NCI-H2107 treated with DMSO at 0.1 percent for 48 hours (cell line): Measurements from ENCODE around the gene SDHD.
A peak's percentile ranks its signal among the peaks of the same experiment; 100 is the strongest.
"Not testable (repeated sequence)": the region's sequence is repeated elsewhere in the genome, so short reads cannot be mapped to it uniquely, and the experiment has no call there.

Source experiments
- DNase-seq: peaks from one replicate; lab custom pipeline; 2025; ENCODE audit not compliant: unreplicated experiment; lab: John Stamatoyannopoulos, UW

The SDHD gene

DNA sequence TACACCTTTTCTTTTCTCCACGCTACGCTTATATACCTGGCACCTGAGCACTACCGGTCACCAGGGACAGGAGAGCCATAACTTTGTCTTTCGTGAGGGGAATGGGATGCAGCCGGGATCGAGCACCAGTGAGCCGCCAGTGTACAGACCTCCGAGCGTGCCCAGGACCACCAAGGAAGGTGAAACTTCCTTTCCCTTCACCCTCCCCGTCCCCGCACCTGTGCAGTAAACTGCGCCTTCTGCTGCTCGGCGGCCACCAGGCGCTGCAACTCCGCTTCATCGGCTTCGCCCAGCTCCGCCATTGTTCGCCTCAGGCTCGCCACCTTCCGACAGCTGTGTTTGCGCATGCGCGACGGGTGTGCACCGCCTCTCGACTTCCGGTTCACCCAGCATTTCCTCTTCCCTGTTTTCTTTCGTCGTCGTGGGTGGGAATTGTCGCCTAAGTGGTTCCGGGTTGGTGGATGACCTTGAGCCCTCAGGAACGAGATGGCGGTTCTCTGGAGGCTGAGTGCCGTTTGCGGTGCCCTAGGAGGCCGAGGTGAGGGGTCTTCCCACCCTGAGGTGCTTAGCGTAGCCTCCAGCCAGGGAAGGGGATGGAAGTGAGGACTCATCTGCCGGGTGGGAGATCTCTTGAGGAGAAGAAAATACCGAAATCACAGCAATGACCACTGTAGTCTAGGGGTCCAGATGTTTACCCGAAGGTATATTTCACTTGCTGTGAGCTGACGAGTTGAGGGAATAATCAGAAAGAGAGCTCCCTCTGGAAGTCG lies at the start of gene SDHD, which contains the start of gene TIMM8B:
Gene SDHD, plus strand, starts transcription at position 452 of the 770 bp plus-strand sequence. Its CDS starts 35 bp downstream, at position 487.
Gene TIMM8B, minus strand, starts transcription at position 335 of the 770 bp plus-strand sequence. Its CDS starts 33 bp downstream, at position 302.
- DNase-seq: peak; percentile 96

DNA sequence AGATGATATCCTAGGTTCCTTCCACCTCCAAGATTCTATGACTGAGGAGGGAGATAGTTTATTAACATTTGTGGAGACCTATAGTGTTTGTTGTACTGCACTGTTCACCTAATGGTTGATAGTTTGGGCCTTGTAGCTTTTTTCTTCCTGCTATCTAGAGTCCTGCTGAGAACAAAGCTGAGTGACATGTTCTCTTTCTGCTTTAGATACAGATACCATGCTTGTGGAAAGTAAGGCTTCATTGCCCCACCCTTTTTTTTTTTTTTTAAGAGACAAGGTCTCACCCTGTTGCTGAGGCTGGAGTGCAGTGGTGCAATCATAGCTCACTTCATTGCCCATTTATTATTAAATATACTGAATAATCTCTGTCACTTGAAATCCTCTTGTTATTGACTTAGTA lies 49.1 kb upstream of the SDHD start:
- no peak for DNase-seq

DNA sequence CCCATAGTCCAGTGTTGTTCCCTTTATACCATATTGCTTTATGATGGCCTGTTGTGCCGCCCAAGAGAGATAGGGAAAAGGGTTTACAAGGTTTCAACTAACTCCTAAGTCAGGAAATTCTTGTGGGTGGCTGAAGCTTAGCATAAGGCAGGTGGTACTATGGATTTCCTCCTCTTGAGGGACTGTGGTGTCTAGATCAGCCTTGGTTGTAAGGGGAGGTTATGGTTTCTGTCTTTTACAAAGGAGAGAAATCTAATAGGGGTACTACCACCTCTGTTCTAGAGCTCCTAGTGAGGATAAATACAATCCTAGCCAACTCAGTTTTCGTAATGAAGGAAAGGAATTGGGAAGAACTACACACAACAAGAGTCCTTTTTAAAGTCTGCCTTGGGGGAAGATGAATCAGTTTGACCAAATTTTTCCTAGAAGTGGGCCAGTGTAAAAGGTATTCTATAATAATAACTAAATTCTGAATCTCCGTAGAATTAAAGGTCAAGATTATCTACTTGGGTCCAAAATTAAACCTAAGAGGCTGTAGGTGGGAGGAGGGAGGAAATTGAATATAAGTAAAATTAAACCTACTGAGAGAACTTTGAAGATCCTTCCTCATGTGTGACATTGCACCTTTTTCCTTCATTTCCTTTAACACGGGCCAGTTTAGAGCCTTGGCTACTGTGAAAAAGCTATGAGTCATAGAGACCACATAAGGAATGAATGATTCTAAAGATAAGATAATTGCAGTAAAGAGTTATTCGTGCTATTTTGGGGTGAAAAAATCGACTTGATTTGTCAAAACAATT lies 44.3 kb upstream of the SDHD start:
- no peak for DNase-seq

DNA sequence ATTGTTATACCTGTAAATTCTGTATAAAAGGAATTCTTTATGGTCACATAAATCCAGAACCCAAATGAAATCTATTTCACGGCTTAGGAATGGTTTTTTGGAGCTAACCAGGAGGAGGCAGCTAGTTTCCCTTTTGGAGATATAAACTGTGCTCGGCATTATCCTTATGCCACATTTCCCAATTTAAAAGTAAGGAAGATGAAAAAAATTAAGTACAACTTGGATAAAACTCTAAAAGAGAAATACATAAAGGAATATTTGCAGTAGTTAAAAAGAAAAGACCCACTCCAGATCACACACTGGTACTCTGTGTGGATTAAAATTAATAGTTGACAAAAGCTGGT lies 43.7 kb upstream of the SDHD start:
- no peak for DNase-seq

DNA sequence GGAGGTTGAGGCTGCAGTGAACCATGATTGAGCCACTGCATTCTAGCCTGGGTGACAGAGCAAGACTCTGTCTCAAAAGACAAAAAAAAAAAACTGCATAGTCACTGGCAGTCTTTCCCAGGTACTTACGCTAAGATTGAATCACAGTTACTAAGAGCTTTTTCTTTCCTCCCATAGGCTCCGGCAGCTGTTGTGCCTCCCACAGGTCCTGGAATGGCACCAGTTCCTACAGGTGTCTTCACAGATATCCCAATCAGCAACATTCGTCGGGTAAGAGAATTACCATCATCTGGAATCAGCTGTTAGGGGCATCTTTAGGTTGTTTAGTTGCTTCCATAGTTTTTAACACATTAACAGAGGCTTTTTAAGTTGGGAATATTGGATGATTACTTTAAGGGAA lies 41.7 kb upstream of the SDHD start:
- DNase-seq: no peak

- not testable (repeated sequence) for DNase-seq
These were observed 40.0 kb upstream of the SDHD start for GRCh38 chr11:112046647-112047046.

DNA sequence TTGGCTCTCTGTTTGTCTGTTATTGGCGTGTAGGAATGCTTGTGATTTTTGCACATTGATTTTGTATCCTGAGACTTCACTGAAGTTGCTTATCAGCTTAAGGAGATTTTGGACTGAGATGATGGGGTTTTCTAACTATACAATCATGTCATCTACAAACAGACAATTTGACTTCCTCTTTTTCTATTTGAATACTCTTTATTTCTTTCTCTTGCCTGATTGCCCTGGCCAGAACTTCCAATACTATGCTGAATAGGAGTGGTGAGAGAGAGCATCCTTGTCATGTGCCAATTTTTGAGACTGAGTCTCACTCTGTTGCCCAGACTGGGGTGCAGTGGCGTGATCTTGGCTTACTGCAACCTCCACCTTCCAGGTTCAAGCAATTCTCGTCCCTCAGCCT lies 38.4 kb upstream of the SDHD start:
- DNase-seq: not testable (repeated sequence)

GRCh38 chr11:112049777-112050176 lies 36.9 kb upstream of the SDHD start:
- DNase-seq: no peak

GRCh38 chr11:112050721-112051120 lies 36.0 kb upstream of the SDHD start:
- no peak for DNase-seq

DNA sequence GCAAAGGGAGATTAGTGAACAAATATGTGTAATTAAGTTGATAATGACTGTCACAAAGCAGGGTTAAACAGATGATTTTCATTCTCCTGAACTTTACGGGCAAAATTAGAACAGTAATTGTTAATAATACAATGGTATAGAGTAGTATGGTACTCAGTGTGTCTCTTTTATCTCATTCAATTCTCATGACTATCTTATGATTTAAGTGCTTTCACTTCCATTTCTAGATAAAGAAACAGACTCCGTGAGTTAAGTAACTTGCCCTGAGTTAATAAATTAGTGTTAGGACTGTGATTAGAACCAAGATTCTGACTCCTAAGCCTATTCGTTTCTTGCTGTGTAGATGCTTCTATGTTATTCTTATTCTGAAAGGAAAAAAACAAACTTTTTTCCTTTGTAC lies 34.9 kb upstream of the SDHD start:
- DNase-seq: no peak

DNA sequence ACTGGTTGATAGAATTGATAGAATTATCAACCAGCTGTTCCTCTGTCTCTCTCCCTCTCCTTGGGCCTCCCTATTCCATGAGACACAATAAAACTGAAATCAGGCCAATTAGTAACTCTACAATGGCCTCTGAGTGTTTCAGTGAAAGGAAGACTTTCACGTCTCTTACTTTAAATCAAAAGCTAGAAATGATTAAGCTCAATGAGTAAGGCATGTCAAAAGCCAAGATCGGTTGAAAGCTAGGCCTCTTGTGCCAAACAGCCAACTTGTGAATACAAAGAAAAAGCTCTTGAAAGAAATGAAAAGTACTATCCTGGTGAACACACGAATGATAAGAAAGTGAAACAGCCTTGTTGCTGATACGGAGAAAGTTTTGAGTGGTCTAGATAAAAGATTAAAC lies 29.5 kb upstream of the SDHD start:
- no peak for DNase-seq

DNA sequence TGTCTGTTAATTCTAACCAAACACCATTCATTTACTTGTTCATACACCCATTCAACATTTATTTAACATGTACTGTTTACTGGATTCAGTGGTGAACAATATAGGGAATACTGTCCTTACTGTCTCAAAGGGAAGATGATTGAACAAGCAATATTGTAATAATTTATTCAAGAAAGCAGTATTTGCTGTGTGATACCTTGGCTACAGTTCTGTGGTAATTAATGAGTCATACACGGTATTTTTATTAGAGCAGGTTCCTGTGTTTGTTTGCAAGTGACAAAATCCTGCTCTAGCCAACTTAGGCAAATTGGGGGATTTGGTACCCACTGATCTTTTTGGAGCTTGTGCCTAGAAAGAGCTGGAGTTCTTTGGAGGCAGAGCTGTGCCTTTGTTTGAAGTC lies 28.6 kb upstream of the SDHD start:
- no peak for DNase-seq

DNA sequence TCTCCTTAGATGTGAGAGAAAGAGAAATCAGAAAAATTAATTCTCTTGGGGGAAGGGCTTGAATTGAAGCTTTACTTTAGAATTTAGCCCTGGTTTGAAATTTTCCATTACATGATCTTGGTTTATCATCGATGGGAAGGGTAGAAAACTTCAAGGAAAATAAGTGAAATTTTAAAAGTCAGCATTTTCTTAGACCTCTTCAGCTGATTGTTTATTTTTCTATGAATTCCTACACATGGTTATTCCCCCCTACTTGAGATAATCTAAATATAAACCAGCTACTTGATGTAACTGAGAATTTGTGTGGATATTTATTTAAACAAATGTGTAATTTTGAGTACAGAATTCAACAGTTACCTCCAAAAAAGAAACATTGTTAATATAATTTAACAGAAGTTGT lies 23.8 kb upstream of the SDHD start:
- DNase-seq: no peak

DNA sequence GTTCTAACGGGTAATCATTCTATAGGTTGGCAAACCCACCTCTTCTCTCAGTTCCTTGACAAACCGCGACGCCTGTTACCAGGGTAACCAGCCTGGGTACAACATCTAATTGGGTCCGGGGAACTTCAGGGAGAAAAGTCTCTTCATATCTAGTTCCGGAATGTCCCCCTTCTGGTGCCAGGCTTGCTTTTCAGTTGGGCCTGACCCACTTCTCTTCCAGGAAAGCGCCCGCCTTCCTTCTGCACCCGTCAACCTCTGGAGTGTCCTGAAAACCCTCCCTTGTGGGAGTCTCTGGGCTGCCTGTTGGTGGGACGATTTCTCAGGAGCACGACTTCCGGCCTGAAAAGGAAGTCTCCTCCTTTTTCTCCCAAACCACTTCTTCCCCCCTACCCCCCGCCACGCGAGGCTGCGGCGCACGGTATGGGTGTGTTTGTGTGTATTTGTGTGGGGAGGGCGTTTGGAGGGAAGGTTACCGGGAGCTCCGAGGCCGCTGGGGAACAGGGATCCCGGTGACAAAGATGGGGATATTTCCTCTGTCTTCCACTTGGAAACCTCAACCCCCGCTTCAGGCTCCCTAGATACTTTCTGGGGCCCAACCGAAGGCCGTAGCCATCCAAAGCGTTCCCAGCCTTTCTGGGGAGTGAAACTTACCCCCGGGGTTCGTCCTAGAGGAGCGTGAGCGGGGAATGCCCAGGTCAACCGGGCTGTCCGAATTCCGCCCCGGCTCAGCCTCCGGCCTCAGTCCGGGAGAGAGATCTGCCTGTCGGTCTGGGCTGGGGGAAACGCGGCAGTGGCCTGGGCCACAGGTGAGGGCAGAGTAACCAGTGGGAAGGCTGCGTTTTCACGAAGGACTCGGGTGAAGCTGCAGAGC lies 12.5 kb upstream of the SDHD start, which contains the start of the genes NKAPD1 and PIH1D2:
Gene NKAPD1, plus strand, starts transcription at position 359 of the 871 bp plus-strand sequence. CDS start 1,276 bp downstream, outside the sequence.
Gene PIH1D2, minus strand, starts transcription at position 77 of the 871 bp plus-strand sequence. CDS start 843 bp downstream, outside the sequence.
- peak; percentile 77 for DNase-seq

- DNase-seq: no peak
These were observed 3.9 kb upstream of the SDHD start for GRCh38 chr11:112082729-112083128.

DNA sequence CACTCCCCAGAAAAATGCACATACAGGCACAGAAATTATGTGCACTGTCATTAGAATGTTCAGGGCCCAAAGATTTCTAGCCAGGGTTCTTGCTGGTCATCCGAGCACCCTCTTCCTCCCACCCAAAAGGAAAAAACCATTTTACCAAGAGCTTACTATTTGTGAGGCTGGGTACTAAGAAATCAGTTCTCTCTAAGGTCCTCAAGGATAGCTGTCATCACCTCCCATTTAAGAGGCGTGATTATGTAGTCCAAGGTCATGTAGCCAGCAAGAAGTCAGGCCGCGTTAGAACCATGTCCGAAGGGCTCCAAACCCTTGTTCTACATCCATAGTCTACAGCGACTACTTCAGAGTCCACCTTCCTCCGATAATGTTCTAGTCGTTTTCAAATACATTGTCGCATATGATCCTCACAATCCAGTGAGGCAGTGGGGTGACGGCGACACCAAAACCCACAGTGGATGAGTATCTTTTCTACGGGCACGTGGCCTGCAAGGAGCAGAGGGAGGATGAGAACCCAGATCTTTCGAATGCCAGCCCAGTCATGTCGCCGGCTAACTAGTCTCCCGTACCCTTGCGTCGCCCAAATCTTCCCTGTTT lies 751 bp upstream of the SDHD start:
- no peak for DNase-seq

GRCh38 chr11:112087212-112087611 lies 539 bp downstream of the SDHD start:
- no peak for DNase-seq

GRCh38 chr11:112095302-112095701 lies 8.6 kb downstream of the SDHD start:
- not testable (repeated sequence) for DNase-seq

DNA sequence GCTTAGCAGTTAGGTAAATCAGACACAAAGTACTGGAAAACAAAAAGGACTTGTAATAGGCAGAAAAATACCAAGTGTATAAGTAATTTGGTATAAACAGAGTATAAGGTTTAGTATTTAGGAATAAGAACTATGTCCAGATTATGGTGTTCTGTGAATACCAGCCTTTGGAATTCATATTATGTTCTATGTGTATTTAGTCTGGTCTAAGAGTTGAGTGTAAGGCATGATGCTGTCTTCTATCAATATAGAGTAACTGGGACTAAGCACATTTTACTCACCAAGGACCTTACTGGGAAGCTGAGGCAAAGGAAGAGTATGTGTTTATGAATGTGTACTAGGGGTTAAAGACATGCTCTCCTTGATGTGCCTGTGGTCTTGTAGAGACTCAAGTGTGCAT lies 9.5 kb downstream of the SDHD start:
- no peak for DNase-seq

DNA sequence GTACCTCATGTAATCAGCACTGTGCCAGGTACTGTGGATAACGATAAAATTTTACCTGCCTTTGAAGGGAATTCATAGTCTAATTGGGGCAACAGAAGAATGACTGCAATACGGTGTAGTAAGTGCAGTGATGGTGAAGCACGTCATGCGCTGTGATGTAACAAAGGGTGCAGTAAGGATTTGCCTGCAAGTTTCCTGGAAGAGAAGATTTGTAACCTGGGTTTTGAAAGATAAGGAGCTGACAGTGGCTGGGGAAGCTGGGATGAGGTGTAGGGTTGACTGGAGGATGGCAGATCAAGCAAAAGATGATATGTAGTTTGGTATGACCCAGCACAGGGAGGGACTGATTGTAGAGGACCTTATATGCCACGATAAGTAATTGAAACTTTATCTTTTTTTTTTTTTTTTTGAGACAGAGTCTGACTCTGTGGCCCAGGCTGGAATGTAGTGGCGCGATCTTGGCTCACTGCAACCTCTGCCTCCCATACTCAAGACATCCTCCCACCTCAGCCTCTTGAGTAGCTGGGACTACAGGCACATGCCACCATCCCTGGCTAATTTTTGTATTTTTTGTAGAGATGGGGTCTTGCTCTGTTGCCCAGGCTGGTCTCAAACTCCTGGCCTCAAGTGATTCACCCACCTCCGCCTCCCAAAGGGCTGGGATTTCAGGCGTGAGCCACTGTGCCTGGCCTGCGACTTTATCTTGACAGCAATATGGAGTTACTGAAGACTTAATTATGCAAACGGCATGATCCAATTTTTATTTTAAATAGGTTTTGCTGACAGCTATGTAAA lies 11.3 kb downstream of the SDHD start:
- DNase-seq: no peak
